GM18520 (cell line): Measurements from ENCODE around the gene C2orf76.
A peak's percentile ranks its signal among the peaks of the same experiment; 100 is the strongest.

Source experiments
- ATAC-seq: cut with Tn5 transposase; IDR thresholded peaks from one replicate; pipeline ENCODE4 v1.9.1; 2021; ENCODE audit not compliant: unreplicated experiment

C2orf76 gene

DNA sequence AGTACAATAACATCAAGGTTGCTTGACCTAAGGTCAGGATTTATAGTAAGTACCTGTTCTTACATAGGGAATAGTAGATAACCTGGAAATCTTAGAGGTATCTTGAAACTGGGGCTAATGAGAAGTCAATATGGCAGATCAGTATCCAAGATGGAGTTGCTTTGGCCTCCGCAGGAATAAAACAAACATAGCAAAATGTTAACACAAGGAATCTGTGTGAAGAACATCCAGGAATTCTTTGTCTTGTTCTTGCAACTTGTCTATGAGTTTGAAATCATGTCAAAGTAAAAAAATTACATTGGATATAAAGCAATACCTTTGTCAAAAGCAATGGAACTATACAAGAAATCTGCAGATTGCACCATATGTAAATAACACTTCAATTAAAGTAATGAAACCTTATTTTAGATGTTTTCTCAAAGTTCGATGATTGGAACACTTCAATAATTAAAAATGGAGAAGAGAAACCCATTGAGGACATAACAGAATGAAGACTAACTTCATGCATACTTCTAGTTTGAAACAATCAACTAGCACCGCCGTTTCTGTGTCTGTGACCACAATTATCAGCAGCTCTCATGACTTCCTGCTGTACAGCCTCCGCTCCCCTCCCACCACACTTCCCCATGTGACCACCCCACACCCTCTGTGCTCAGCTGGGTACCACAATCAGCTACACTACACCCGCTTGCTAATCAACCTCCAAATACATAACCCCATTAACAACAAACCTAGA is 27.6 kb downstream of the C2orf76 start:
- peak; percentile 90 for ATAC-seq

GRCh38 chr2:119338272-119338671 is 28.4 kb downstream of the C2orf76 start:
- ATAC-seq, result no peak

- no peak for ATAC-seq
Observed at GRCh38 chr2:119337749-119338148, 28.9 kb downstream of the C2orf76 start.

DNA sequence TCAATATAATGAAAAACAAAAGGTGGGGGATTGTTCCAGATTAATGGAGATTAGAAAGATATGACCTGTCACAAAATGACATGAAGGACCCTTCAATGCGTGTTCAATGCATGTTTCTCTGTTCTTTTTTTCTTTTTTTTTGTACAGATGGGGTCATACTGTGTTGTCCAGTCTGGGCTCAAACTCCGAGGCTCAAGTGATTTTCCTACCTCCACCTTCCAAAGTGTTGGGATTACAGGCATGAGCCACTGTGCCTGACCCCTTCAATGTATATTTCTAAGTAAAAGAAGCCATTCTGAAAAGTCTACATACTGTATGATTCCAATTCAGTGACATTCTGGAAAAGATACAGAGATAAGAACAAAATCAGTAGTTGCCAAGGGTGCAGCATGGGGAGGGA is 32.8 kb downstream of the C2orf76 start:
- ATAC-seq, result no peak

GRCh38 chr2:119333360-119333759 is 33.3 kb downstream of the C2orf76 start:
- ATAC-seq, result no peak

DNA sequence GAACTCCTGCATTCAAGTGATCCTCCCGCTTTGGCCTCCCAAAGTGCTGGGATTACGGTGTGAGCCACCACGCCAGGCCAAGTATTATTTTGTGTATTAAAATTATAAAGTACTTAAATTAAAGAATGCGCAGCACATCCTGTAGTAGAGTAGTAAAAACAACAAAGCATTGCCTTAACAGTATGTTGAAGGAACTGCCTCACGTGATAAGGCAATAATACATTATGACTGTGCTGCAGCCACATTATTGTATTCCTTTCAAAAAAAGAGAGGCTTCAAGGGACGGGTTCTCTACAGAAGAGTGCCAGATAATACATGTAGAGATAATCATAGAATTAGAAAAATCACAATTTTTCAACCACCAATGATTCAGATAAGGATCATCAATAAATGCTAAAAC is 33.7 kb downstream of the C2orf76 start:
- no peak for ATAC-seq

- ATAC-seq, result no peak
Observed at GRCh38 chr2:119327431-119327830, 39.2 kb downstream of the C2orf76 start.

GRCh38 chr2:119326938-119327337 is 39.7 kb downstream of the C2orf76 start:
- no peak for ATAC-seq

DNA sequence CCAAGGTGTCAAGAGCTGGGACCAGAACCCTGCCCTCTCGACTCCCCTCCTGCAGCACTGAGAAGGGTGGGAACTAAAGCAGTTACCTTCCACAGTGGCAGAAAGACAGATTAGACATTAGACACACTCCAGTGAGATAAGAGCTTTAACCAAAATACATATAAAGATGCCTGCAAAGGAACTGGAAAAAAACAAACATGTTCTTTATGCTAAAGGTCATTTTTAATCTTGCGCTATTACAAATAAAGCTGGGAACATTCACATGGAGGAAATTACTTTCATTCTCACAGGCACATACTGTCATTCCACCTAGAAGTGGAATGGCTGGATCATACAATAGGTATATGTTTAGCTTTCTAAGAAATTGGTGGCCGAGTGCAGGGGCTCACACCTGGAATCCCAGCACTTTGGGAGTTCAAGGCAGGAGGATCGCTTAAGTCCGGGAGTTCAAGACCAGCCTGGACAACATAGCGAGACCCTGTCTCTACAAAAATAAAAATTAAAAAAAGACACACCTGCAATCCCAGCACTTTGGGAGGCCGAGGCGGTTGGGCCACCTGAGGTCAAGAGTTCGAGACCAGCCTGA is 41.9 kb downstream of the C2orf76 start:
- no peak for ATAC-seq

GRCh38 chr2:119323459-119323858 is 43.2 kb downstream of the C2orf76 start:
- no peak for ATAC-seq

DNA sequence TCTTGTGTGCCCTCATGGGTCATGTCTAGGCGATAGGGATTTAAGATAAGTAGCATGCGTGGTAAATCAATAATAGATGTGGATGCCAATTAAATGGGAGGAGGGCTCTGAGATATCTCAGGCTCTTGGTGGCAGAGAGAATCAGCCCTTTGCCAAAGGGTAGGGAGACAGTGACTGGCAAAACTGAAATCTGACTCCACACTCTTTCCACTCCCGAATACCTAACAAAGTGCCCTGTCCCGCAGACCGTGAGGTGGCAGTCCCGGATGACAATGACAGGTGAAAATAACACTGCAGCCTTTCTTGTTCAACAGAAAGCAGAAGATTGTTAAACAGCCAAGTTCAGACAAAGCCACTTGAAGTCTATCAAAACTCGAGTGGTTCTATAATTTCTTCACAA is 47.0 kb downstream of the C2orf76 start:
- ATAC-seq, result no peak

GRCh38 chr2:119317554-119317953 is 49.1 kb downstream of the C2orf76 start:
- no peak for ATAC-seq

DNA sequence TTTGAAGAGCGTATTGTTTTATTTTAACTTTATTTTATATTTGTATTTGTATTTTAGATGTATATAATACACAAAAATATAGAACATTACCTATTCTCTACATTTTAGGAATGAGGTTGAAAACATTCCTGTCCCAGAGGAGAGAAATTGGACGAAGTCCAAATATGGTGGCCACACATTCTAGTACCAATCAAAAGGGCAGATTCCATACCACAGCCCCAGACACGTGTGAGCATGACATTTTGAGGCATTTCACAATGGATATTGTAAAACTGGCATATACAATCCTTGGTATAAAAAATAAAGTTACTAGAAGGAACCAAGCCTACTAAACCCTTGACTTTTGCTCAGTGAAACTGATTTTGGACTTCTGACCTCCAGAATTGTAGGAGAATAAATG is 50.6 kb downstream of the C2orf76 start:
- ATAC-seq, result no peak

DNA sequence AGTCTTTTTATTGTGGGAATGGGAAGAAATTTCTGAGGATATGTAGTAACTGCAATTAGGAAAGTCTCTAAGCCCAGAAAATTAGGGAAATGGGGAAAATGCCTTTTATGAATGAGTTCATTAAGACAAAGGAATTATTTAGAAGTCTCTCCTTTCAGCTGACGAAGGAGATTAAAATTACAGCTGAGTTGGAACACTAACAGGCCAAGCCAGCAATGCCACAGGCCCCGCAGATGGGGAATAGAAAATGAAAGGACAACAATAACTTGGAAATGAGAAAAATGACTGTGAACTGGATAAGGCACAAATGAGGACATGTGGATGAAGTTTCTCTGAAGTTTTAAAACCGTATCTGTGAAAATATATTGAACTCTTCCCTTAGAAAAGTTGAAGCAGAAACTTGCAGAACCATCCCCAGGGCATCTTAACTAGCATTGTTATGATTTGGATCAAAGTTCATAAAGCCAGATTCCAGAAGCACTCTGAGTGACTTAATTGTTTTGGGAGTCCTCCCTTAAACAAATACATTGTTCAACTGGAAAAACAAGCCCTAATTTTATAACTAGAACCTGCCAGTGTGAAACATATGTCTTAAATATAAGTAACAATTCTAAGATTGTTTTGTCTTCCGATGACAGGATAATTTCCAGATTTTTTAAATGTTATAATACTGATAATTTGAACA is 51.3 kb downstream of the C2orf76 start:
- ATAC-seq, result no peak

DNA sequence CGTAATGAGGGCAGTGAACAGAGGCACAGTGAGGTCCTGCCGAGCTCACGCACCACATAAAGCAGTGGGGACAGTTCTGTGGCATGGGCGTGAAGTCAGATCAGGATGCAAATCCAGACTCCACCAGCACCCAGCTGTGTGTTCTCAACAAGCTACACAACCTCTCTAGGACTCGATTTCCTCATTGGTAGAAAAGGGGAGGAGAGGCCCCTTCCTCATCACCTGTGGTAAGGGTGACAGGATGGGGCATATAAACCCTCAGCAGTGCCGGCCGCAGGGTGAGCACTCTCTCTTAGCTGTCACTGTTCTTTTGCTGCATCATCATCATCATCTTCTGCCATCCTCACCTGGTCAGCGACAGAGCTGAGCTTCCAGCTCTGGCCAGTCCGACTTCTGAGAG is 54.8 kb downstream of the C2orf76 start:
- no peak for ATAC-seq

- no peak for ATAC-seq
Observed at GRCh38 chr2:119311371-119311770, 55.3 kb downstream of the C2orf76 start.

GRCh38 chr2:119308793-119309330 is 57.8 kb downstream of the C2orf76 start:
- no peak for ATAC-seq

- no peak for ATAC-seq
Observed at GRCh38 chr2:119307419-119308140, 59.1 kb downstream of the C2orf76 start.

- no peak for ATAC-seq
Observed at GRCh38 chr2:119306196-119306590, 60.4 kb downstream of the C2orf76 start.

- ATAC-seq, result no peak
Observed at GRCh38 chr2:119305497-119306195, 61.0 kb downstream of the C2orf76 start.

DNA sequence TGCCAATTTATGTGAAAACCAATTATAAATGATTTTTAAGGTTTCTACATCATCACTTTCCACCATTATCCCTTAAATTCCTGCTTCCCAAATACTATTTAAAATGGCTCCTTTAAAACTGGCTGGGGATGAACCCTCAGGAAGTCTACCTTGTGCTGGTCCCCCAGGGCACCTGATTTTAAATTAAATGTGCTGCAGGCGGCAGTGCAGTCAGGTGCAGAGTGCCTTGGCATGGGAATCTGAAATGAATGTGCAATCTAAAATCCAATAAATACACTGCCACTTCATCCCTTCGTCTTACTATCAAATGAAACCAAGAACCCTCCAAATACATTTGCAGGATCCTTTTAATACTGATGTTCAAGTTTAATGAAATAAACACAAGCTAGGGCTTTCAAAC is 61.8 kb downstream of the C2orf76 start:
- ATAC-seq, result no peak
